ENCODE measurements around the gene COL9A1.
A peak's percentile ranks its signal among the peaks of the same experiment; 100 is the strongest.

Gene COL9A1

GRCh38 chr6:70188202-70188601 lies 114.7 kb downstream of the COL9A1 start:
- Mint-ChIP-seq H3K4me3 (no peak overlapping the region), H3K4me1 (peaks cover 0 to under 1% of the 10 kb centered on the region in 2 donors), H3K27ac (no peak overlapping the region), H3K9me3 (no peaks in the 10 kb centered on the region), H3K27me3 (no peaks in the 10 kb centered on the region), H3K36me3 (peaks cover 28 to 38% of the 10 kb centered on the region in 2 donors)
- ATAC-seq (replicated peaks), result no peak
- no peak for DNase-seq

- no peaks in the 10 kb centered on the region for H3K4me1 Mint-ChIP-seq
- no peaks in the 10 kb centered on the region for H3K27me3 Mint-ChIP-seq
- peaks cover 23 to 29% of the 10 kb centered on the region in 2 donors for H3K36me3 Mint-ChIP-seq
- no peak overlapping the region for H3K4me3 Mint-ChIP-seq
- H3K9me3 Mint-ChIP-seq, result no peaks in the 10 kb centered on the region
- no peak overlapping the region for H3K27ac Mint-ChIP-seq
- ATAC-seq (replicated peaks) (no peak), DNase-seq (no peak)
Observed at GRCh38 chr6:70186461-70186860, 116.4 kb downstream of the COL9A1 start.

- H3K27ac Mint-ChIP-seq, result no peak overlapping the region
Observed at GRCh38 chr6:70184723-70185122, 118.2 kb downstream of the COL9A1 start.

GRCh38 chr6:70183538-70183937 lies 119.3 kb downstream of the COL9A1 start:
- no peak overlapping the region for H3K27ac Mint-ChIP-seq
- H3K9me3 Mint-ChIP-seq, result no peaks in the 10 kb centered on the region
- DNase-seq (no peak), ATAC-seq (replicated peaks) (no peak)
- H3K4me1 Mint-ChIP-seq, result peaks cover 0 to 2% of the 10 kb centered on the region in 2 donors
- H3K36me3 Mint-ChIP-seq, result peaks cover 23 to 32% of the 10 kb centered on the region in 2 donors
- H3K4me3 Mint-ChIP-seq, result no peak overlapping the region
- no peaks in the 10 kb centered on the region for H3K27me3 Mint-ChIP-seq

More at GRCh38 chr6:70184723-70185122, 118.2 kb downstream of the COL9A1 start:
- no peak for DNase-seq
- Mint-ChIP-seq H3K4me3 (no peak overlapping the region), H3K9me3 (no peaks in the 10 kb centered on the region), H3K27me3 (no peaks in the 10 kb centered on the region), H3K4me1 (peaks cover 0 to 2% of the 10 kb centered on the region in 2 donors), H3K36me3 (peaks cover 19 to 23% of the 10 kb centered on the region in 2 donors)
- ATAC-seq (replicated peaks), result no peak

- ATAC-seq (replicated peaks) (peak; percentile 78 to 88), DNase-seq (no peak)
- H3K27me3 Mint-ChIP-seq, result no peaks in the 10 kb centered on the region
- peaks cover 0 to 2% of the 10 kb centered on the region in 2 donors for H3K4me1 Mint-ChIP-seq
- peaks cover 22 to 38% of the 10 kb centered on the region in 2 donors for H3K36me3 Mint-ChIP-seq
- H3K27ac Mint-ChIP-seq, result peak overlapping the region; percentile 28
- H3K4me3 Mint-ChIP-seq, result no peak overlapping the region
- H3K9me3 Mint-ChIP-seq, result no peaks in the 10 kb centered on the region
Observed at GRCh38 chr6:70180901-70181599, 121.8 kb downstream of the COL9A1 start.

- Mint-ChIP-seq H3K27ac (no peak overlapping the region), H3K4me3 (no peak overlapping the region), H3K9me3 (no peaks in the 10 kb centered on the region), H3K36me3 (peaks cover 22 to 38% of the 10 kb centered on the region in 2 donors), H3K4me1 (peaks cover 0 to 2% of the 10 kb centered on the region in 2 donors), H3K27me3 (no peaks in the 10 kb centered on the region)
- DNase-seq (no peak), ATAC-seq (replicated peaks) (no peak)
Observed at GRCh38 chr6:70180183-70180900, 122.5 kb downstream of the COL9A1 start.

GRCh38 chr6:70176842-70177550 lies 125.9 kb downstream of the COL9A1 start:
- ATAC-seq (replicated peaks) (no peak), DNase-seq (no peak)
- no peaks in the 10 kb centered on the region for H3K27me3 Mint-ChIP-seq
- no peak overlapping the region for H3K27ac Mint-ChIP-seq
- no peaks in the 10 kb centered on the region for H3K9me3 Mint-ChIP-seq
- H3K4me1 Mint-ChIP-seq, result peaks cover 0 to 2% of the 10 kb centered on the region in 2 donors
- no peak overlapping the region for H3K4me3 Mint-ChIP-seq
- H3K36me3 Mint-ChIP-seq, result peaks cover 41 to 52% of the 10 kb centered on the region in 2 donors

GRCh38 chr6:70175770-70176169 lies 127.1 kb downstream of the COL9A1 start:
- H3K36me3 Mint-ChIP-seq, result peaks cover 41 to 50% of the 10 kb centered on the region in 2 donors
- H3K4me1 Mint-ChIP-seq, result no peaks in the 10 kb centered on the region
- no peaks in the 10 kb centered on the region for H3K27me3 Mint-ChIP-seq
- no peak overlapping the region for H3K4me3 Mint-ChIP-seq
- H3K27ac Mint-ChIP-seq, result no peak overlapping the region
- DNase-seq (no peak), ATAC-seq (replicated peaks) (no peak)
- no peaks in the 10 kb centered on the region for H3K9me3 Mint-ChIP-seq

- H3K27ac Mint-ChIP-seq, result peak overlapping the region; percentile 10
- ATAC-seq (replicated peaks) (no peak), DNase-seq (no peak)
- no peaks in the 10 kb centered on the region for H3K9me3 Mint-ChIP-seq
- no peaks in the 10 kb centered on the region for H3K4me1 Mint-ChIP-seq
- no peaks in the 10 kb centered on the region for H3K27me3 Mint-ChIP-seq
- H3K36me3 Mint-ChIP-seq, result peaks cover 36 to 40% of the 10 kb centered on the region in 2 donors
- H3K4me3 Mint-ChIP-seq, result no peak overlapping the region
Observed at GRCh38 chr6:70172252-70172651, 130.6 kb downstream of the COL9A1 start.

GRCh38 chr6:70171236-70171635 lies 131.6 kb downstream of the COL9A1 start:
- ATAC-seq (replicated peaks) (no peak), DNase-seq (no peak)
- peaks cover 2 to 4% of the 10 kb centered on the region in 2 donors for H3K4me1 Mint-ChIP-seq
- no peaks in the 10 kb centered on the region for H3K9me3 Mint-ChIP-seq
- no peak overlapping the region for H3K4me3 Mint-ChIP-seq
- no peak overlapping the region for H3K27ac Mint-ChIP-seq
- H3K36me3 Mint-ChIP-seq, result peaks cover 31 to 34% of the 10 kb centered on the region in 2 donors
- no peaks in the 10 kb centered on the region for H3K27me3 Mint-ChIP-seq

GRCh38 chr6:70168681-70169377 lies 134.1 kb downstream of the COL9A1 start:
- H3K4me1 Mint-ChIP-seq, result peaks cover 5 to 7% of the 10 kb centered on the region in 2 donors
- no peaks in the 10 kb centered on the region for H3K9me3 Mint-ChIP-seq
- DNase-seq (no peak), ATAC-seq (replicated peaks) (no peak)
- H3K27me3 Mint-ChIP-seq, result no peaks in the 10 kb centered on the region
- no peak overlapping the region for H3K27ac Mint-ChIP-seq
- H3K4me3 Mint-ChIP-seq, result no peak overlapping the region
- H3K36me3 Mint-ChIP-seq, result peaks cover 25 to 32% of the 10 kb centered on the region in 2 donors

Measured in stimulated activated naive B cell treated with anti-CD40 and anti-IgM and Interleukin-4, amounts not matched to agents 10 μg/mL and 1 μg/mL and 100 μg/mL, for 72 hours (primary cell).